NCI-H748 (cell line): Measurements from ENCODE around the gene PIK3C2G.
A peak's percentile ranks its signal among the peaks of the same experiment; 100 is the strongest.

Experiments used
- DNase-seq: peaks from one replicate; lab custom pipeline; 2025; ENCODE audit not compliant: unreplicated experiment; lab: John Stamatoyannopoulos, UW

Gene PIK3C2G

DNA sequence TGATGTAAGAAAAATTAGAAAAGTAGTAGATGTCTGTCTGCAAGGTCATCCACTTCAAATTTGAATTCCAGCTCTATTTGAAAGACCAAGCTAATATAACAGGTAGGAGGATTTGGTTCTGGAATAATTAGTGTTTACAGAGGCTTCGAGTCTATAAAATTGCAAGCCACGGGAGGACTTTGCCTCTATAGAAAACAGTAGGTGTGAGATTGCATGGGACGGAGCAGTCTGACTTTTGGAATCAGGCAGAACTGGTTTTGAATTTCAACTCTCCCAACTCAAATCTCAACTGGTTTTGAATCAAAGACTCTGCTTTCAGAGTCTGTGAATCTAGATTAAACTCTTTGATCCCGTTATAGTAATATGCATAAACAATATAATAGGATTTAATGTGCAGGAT lies 82.4 kb downstream of the PIK3C2G start:
- peak; percentile 28 for DNase-seq

DNA sequence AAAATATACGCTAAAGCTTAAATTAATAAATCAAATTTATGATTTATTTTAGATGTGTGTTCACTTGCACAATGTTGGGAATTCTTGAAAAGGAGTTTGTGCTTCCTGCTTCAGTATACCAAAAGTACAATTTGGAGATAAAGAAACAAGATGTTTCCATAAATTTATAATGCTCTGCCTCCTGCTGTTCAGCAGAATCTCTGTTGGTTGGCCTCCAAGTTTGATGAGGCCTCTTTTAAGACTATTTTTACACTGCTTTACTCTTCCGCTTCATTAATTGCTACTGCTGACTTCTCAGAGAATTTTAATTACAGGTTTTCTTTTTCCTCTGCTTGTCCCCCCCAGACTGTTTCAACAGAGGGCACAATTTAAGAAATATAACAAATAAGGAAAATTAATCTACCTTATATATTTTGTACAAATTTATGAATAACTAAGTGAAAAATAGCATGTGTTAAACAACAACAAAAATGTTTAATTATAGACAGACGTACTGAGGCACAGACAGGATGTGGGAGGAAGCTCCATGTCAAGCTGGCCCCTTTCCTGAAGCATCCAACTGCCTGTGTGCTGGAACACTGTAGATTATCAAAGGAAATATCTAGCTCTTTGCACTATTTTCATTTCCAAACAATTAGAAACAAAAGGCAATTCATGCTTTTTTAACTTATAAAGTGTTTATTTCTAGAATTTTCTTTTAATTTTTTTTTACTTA lies 83.9 kb downstream of the PIK3C2G start:
- no peak for DNase-seq

DNA sequence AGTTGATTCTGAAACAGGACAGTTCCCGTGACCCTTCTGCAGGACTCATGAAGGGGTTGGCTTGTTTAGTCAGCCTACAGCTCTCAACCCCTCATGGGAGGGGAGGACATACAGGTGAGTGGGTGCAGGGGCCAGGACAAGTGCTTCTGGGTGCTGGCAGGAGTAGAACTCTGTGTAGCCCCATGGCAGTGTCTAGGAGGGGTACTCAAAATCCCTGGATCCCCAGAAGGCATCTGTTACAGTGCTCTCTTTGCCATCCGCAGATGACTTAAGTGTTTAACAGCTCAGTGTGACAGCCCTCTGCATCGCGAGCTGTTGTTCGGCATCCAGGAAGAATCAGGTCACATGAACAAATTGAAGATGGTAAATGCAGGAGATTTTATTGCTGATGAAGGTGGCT lies 91.0 kb downstream of the PIK3C2G start:
- DNase-seq, result no peak

DNA sequence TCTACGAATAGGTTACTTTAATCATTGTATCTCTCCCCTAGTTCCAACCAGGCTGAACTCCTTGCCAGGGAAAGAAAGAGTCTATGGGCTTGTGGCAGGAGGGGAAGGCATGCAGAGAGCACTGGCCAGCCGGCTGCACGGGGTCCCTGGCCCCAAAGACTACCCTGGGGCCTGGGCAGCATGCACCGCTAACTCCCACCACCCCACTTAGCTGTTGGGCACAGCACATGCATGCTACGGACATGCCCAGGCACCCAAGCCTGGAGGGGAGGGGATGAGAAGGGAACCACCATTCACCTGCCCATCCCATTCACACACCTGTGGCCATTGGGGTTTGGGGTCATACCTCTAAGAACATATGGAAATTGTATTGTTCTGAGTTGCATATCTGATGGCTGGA lies 94.1 kb downstream of the PIK3C2G start:
- DNase-seq, result no peak

DNA sequence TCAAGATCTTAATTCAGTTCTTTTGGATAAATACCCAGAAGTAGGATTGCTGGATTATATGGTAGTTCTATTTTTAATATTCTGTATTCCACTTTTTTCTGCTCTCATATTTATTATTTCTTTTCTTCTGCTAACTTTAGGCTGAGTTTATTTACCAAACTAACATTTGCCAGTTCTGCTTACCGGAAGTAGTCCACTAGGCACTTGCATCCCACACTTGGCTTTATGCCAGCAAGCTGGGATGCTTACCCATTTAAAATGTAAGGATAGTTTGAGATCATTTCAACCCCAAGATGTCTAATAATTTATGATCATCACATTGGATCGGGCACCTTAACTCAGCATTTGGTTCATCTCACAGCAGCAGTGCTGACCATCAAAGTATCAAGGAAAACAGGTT lies 96.8 kb downstream of the PIK3C2G start:
- DNase-seq, result no peak

DNA sequence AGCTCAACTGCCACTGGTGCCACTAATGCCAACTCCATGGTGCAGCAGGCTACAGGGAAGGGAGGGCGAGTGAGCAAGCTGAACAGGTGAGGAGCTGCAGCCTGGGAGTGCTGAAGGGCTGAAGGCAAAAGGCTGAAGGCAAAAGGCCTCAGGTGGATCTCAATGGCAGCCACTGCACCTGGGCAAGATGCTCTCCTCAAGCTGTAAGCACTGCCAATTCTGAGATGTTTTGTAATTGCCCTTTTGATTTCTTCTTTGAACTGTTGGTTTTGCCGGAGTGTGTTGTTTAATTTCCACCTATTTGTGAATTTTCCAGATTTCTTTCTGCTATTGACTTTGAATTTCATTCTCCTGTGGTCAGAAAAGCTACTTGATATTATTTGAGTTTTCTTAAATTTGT lies 97.6 kb downstream of the PIK3C2G start:
- no peak for DNase-seq

DNA sequence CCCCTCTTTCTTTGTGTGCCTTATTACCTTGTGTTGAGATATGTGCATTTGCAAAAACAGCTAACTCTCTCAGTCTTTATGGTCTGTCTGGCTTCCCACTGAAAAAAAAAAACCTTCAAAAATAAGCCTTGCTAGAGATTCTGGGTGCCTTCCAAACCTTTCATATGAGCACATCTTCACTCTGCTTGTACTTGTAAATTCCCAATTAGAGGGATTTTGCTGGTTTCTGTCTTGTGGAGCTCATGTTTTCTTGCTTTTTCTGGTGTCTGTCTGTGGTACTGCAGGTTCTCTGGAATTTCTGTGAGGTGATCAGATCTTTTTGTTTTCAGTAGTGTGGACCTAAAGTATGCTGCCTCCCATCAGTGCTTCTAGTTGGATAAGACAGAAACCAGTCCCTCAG lies 100.1 kb downstream of the PIK3C2G start:
- no peak for DNase-seq

DNA sequence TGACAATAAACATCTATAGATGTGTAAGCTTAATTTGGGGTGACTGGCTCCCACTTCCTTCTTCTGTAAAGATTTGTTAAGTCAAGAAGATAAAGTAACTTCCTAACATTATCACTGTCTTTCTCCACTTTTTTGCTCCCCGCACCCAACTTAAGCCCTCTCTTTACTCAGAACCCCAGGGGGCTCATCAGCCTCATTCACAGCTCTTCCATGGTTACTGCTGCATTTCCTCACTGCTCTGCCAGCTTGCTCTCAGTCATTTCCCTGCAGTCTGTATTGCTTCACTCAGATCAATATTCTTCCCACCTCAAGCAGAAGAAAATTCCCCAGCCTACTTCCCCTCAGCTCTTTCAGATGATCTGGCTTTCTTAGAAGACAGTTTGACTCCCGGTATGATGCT lies 102.0 kb downstream of the PIK3C2G start:
- DNase-seq, result no peak

DNA sequence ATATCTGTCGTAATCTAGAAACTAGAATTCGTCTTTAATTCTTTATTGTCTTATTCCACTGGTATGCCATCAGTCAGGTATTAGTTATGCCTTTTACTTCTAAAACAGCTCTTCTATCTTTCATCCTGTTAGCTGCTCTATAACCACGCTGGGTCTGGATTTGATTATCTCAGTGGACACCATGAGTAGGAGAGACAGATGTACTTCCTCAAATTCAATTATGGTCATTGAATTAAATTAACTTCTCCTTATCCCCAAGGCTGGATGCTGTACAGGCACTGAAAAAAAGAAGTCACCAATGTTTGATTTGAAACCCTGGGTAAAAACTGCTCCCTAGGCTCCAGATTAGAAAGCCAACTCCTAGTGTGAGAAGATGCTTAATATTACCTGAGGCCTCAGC lies 107.3 kb downstream of the PIK3C2G start:
- no peak for DNase-seq

DNA sequence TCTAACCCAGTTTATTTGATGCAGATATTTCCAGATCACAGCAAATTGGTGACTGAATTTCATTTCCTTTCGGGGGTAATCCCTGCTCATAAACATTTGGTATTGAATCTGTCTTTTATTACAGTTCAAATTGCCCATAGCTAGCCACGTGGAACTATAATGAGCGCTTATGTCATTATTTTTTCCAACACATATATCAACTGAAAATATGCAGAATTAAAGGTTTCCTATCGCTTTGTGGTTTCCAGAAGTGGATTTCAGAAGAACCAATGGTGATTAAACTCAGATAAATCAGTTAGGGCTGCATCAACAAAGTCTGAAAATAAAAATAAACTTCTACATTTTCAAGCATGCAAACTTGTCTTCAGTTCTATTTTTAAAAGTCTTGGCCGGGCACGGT lies 111.9 kb downstream of the PIK3C2G start:
- DNase-seq, result no peak

DNA sequence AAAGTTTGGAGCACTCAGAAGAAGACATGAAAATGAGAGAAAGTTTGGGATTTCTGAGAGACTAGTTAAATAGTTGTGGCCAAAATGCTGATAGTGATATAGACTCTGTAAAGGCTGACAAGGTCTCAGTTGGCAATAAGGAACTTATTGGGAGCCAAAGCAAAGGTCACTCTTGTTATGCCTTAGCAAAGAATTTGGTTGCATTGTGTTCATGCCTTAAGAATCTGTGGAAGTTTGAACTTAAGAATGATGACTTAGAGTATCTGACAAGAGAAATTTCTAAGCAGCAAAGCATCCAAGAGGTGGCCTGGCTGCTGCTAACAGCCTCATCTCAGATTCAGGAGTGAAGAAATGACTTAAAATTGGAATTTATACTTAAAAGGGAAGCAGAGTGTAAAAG lies 113.8 kb downstream of the PIK3C2G start:
- DNase-seq, result no peak

DNA sequence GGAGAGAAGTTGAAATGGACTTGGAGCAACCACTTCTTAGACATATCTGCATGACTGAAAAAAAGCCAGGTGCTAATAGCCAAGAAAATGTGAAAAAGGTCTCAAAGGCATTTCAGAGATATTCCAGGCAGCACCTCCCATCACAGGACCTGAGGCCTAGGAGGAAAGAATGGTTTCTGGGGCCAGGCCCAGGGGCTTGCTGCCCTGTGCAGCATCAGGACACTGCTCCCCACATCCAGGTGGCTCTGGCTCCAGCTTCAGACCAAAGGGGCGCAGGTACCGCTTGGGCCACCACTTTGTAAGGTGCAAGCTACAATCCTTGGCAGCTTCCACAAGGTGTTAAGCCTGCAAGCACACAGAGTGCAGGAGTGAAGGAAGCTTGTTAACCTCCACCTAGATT lies 114.3 kb downstream of the PIK3C2G start:
- no peak for DNase-seq

DNA sequence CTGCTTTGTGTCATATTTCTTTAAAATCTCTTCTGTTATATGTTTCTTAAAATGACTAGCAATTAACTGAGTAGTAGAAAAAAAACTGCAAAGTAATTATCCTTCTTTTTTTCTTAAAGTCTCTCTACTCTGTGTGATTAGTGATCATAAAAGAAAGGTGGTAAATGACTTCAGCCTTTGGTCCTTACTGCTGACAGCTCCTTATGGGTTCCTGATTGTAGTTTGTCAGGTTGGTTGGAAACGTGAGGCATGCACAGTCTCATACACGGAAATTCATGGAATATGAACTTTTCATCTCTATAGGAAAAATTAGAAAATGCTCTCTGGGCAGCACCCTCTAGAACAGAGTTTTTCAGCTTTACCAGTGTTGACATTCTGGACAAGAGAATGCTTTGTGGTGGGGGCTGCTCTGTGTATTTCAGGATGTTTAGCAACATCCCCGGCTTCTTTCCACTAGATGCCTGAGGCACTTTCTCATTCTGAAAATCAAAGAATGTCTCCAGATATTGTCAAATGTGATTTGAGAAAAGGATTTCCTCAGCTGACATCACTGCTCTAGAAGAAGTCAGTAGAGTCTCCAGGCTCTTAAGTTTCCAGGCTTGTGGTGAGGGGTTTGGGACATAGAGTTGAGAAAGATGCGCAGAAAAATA lies 121.0 kb downstream of the PIK3C2G start:
- no peak for DNase-seq

DNA sequence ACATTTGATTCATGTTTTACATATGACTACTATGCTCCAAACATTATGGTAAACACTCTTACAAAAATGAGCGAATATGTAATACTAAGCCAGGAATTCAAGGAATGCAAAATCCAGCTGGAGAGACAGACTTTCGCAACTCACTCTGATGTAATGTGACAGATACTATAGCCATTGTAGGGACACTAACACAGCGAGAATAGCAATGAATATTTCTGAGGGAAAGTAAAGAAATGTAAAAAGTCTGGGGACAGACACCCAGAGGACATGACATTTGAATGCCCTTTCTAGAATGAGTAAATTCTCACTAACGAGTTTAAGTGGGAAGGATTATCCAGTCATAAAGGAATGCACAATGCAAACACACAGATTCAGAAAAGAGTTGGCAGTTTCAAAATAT lies 121.9 kb downstream of the PIK3C2G start:
- no peak for DNase-seq

DNA sequence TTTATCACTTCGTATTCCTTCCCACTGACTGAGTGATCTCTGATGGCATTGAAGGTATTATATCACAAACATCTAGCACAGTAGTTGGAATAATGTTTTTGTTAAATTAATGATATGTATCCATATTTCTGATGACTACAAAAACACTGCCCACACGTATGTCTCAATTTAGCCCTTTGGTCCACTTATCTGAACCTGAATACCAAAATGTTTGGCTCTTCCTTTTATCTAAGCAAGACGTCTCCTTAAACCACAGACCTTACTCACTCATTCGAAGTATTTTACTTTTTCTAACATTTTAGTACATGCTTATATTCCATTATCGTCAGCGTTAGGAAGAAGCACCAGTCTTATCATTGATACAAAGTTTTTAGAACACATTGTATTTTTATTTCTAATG lies 126.4 kb downstream of the PIK3C2G start:
- no peak for DNase-seq

DNA sequence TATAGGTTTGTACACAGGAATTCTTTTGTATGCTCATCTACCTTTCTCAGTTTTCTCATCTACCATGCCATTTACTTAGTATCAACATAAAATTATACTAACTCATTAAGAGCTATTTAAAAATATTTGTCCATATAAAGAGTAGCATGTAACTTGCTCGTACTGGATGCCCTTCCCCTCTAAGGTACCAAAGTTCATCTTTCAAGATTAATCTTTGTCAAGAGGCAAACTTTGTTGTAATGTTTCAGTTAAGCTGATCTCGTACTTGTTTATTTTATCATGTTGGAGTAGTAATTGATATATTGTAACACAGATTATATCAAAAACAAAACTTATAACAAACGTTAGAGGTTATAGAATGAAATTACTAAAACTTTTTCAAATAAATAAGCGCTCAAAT lies 128.5 kb downstream of the PIK3C2G start:
- no peak for DNase-seq

DNA sequence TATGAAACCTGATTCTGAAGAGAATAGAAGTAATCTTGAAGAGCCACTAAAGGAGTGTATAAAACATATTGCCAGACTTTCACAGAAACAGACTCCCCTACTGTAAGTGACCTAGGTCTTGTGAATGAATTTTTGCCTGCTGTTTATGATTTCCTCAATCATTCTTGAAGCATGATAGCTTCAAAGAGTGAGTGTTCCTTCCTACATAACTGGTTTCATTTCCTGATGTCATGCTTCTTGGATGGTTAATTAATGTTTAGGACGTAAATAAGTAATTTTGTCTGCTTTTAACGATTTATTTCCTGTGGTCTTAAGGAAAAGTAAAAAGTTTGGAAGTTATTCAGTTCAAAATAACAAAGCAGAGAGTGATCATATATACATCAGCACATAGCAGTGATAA lies 129.8 kb downstream of the PIK3C2G start:
- no peak for DNase-seq

DNA sequence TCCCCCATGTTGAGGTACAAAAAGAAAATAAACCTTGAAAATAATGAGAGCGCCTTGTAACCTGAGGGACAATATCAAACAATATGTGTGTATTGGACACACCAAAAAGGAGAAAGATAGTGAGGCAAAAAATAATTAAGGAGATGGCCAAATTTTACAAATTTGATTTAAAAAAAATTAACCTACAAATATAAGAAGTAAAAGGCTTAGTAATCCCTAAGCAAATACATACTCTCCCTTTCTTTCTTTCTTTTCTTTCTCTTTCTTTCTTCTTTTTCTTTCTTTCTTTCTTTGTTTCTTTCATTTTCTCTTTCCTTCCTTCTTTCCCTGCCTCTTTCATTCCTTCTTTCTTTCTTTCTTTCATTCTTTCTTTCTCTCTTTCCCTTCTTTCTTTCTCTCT lies 133.4 kb downstream of the PIK3C2G start:
- DNase-seq, result no peak

DNA sequence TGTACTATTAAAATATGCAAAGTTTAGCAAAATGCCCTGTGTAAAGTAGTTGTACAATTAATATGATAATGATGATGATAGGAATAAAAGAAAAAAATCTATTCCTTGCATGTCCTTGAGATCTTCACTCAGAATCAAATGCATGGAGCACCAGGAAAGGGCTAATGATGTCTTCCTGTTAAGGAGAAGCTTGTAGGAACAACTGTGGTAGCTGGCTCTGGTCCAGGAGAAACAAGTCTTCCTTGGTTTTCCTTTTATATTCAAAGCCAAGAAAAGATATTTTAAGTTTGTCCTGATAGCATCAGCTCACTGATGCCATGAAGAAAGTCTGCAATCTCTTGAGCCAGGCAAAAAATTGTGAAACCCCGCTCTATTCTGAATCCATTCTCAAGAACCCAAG lies 138.9 kb downstream of the PIK3C2G start:
- DNase-seq, result no peak

DNA sequence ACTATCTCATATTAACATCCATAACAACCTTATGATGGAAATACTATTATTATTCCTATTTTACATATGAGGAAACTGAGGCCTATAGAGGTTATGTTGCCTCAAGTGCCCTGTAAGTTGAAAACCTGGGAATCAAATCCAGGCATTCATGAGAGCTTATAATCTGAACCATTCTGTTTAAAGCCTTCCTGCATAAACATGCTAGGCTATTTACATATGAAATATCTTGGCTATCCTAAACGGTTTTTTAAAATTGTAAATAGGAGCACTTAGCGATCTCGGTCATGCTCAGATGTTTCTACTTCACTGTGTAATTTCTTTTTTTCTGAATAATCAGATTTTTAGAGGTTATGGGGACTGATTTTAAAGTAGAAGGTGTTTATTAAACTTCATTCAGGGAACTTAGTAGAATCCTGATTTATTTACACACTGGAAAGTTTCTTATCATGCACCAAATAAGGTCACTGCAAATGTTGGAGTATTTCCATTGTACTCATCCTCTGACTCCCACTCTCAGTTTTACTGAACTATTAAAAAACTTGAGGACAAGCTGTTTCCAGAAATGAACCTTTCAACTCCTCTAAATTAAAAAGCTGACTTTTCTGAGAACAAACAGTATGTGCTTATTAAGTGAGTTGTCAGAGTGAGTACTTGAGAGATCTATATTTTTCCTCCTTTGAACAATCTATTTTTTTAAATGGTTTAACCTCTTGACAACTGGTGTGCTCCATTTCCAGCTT lies 141.7 kb downstream of the PIK3C2G start:
- DNase-seq, result no peak

DNA sequence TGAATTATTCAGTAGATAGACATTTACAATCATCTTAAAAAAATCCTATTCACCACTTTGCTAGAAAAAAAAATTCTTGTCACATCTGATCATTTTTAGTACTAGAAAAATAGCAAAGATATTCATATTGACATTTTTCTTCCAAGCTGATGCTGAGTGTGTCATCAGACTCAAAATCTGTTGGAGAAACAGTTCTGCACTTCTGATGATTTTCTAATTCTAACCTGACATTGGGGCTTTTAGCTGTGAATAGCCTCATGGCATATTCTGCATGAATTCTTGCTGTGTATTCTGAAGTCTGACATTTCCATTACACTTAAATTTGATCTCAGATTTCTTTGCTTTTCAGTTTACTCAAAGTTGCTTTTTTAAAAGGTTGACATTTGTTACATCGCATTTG lies 150.1 kb downstream of the PIK3C2G start:
- DNase-seq, result no peak

DNA sequence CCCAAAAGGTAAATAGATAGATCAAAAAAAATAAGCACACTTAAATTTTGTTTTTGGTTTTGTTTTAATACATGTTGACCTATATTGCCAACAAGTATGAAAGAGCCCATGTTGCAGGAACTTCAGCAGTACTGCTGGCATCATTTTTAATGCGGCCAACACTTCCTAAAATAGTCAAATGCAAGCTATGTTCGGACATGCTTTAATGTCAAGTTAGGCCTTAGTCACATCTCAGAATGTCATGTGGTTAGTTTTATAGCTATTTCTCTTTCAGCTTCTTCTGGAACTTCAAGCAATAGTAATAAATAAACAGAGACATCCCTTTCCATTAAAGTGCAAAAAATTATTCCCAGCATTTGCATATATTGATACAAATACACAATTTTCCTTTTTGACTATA lies 153.4 kb downstream of the PIK3C2G start:
- DNase-seq, result no peak
